ENCODE data around the gene RABL3.

Gene RABL3

GRCh38 chr3:120683213-120683612, 59.1 kb downstream of the RABL3 start:
- H3K14ac ChIP-seq (ENCODE audit: low read length in 2 of 2) = no peak overlapping the region
- no peak overlapping the region for H2AFZ ChIP-seq (ENCODE audit: low read depth, low read length)
- peak overlapping the region; percentile 1 for H2BK5ac ChIP-seq (ENCODE audit: low read depth, low read length, poor library complexity, severe bottlenecking)
- H3K18ac ChIP-seq (ENCODE audit: low read depth in 1 of 2, low read length in 2 of 2) = no peak overlapping the region
- H3K23ac ChIP-seq (ENCODE audit: low read length in 2 of 2) = no peak overlapping the region
- H3K9me3 ChIP-seq (ENCODE audit: control insufficient read depth, low read length) = no peaks in the 10 kb centered on the region
- no peak for DNase-seq
- 93% methylated on average over 1 of the region's 1 CpG for WGBS
- H3K4ac ChIP-seq (ENCODE audit: low read depth in 1 of 2, low read length in 2 of 2) = no peak overlapping the region
- no peak overlapping the region for H4K91ac ChIP-seq (ENCODE audit: low read length)
- no peaks in the 10 kb centered on the region for H3K27me3 ChIP-seq (ENCODE audit: control insufficient read depth in 1 of 2, insufficient read depth in 1 of 2, low read length in 2 of 2)
- H3K27ac ChIP-seq (ENCODE audit: low read length, poor library complexity, severe bottlenecking) = no peak overlapping the region
- no peak overlapping the region for H2BK12ac ChIP-seq (ENCODE audit: low read length in 2 of 2)
- H4K8ac ChIP-seq (ENCODE audit: low read length) = no peak overlapping the region
- H3K36me3 ChIP-seq (ENCODE audit: control insufficient read depth in 1 of 2, insufficient read depth in 2 of 2, low read depth in 1 of 2, low read length in 2 of 2) = peaks cover 0 to 12% of the 10 kb centered on the region in 2 experiments
- no peak overlapping the region for H3K4me3 ChIP-seq (ENCODE audit: insufficient read depth in 1 of 2, low read depth in 1 of 2, low read length in 2 of 2)
- H2AK5ac ChIP-seq (ENCODE audit: low read length, severe bottlenecking) = no peak overlapping the region
- peaks cover 2% of the 10 kb centered on the region for H3K4me1 ChIP-seq (ENCODE audit: control insufficient read depth, insufficient read depth, low read depth, low read length)
- no peak overlapping the region for H3K9ac ChIP-seq (ENCODE audit: low read length)
- no peak overlapping the region for H2BK15ac ChIP-seq (ENCODE audit: low read depth, poor library complexity, severe bottlenecking)
- H3K79me1 ChIP-seq (replicated peaks; ENCODE audit: low read length, poor library complexity, severe bottlenecking) = no peaks in the 10 kb centered on the region
- no peak overlapping the region for H3K4me2 ChIP-seq (ENCODE audit: low read length, poor library complexity, severe bottlenecking)
- no peak overlapping the region for H2BK120ac ChIP-seq (ENCODE audit: low read depth, low read length)

GRCh38 chr3:120682095-120682681, 60.1 kb downstream of the RABL3 start, which contains the start of gene HGD:
Gene HGD, minus strand, starts transcription at chr3:120682239. Its CDS starts 128 bp downstream, at chr3:120682111.
- Histone ChIP-seq H3K9ac (ENCODE audit: low read length) (no peak within 1 kb of the TSS), H4K8ac (ENCODE audit: low read length) (no peak within 1 kb of the TSS), H3K23ac (ENCODE audit: low read length in 2 of 2) (no peak within 1 kb of the TSS), H2AK5ac (ENCODE audit: low read length, severe bottlenecking) (peak within 1 kb of the TSS; percentile 68), H2BK12ac (ENCODE audit: low read length in 2 of 2) (no peak within 1 kb of the TSS), H2BK5ac (ENCODE audit: low read depth, low read length, poor library complexity, severe bottlenecking) (peak within 1 kb of the TSS; percentile 37), H3K4ac (ENCODE audit: low read depth in 1 of 2, low read length in 2 of 2) (no peak within 1 kb of the TSS), H3K9me3 (ENCODE audit: control insufficient read depth, low read length) (no peaks in the 10 kb centered on the region), H3K27ac (ENCODE audit: low read length, poor library complexity, severe bottlenecking) (peak within 1 kb of the TSS; percentile 24), H2BK120ac (ENCODE audit: low read depth, low read length) (no peak within 1 kb of the TSS), H2AFZ (ENCODE audit: low read depth, low read length) (no peak within 1 kb of the TSS), H3K27me3 (ENCODE audit: control insufficient read depth in 1 of 2, insufficient read depth in 1 of 2, low read length in 2 of 2) (no peaks in the 10 kb centered on the region), H3K4me3 (ENCODE audit: insufficient read depth in 1 of 2, low read depth in 1 of 2, low read length in 2 of 2) (no peak within 1 kb of the TSS), H3K18ac (ENCODE audit: low read depth in 1 of 2, low read length in 2 of 2) (no peak within 1 kb of the TSS), H3K4me2 (ENCODE audit: low read length, poor library complexity, severe bottlenecking) (no peak within 1 kb of the TSS), H2BK15ac (ENCODE audit: low read depth, poor library complexity, severe bottlenecking) (no peak within 1 kb of the TSS), H3K14ac (ENCODE audit: low read length in 2 of 2) (no peak within 1 kb of the TSS), H4K91ac (ENCODE audit: low read length) (no peak within 1 kb of the TSS), H3K4me1 (ENCODE audit: control insufficient read depth, insufficient read depth, low read depth, low read length) (peaks cover 2% of the 10 kb centered on the region), H3K79me1 (replicated peaks; ENCODE audit: low read length, poor library complexity, severe bottlenecking) (no peaks in the 10 kb centered on the region), H3K36me3 (ENCODE audit: control insufficient read depth in 1 of 2, insufficient read depth in 2 of 2, low read depth in 1 of 2, low read length in 2 of 2) (peaks cover 0 to 10% of the 10 kb centered on the region in 2 experiments)
- WGBS = 98% methylated on average over 5 of the region's 5 CpGs
- no peak for DNase-seq

GRCh38 chr3:120681506-120682038, 60.7 kb downstream of the RABL3 start:
- Histone ChIP-seq H2BK15ac (ENCODE audit: low read depth, poor library complexity, severe bottlenecking) (no peak overlapping the region), H3K14ac (ENCODE audit: low read length in 2 of 2) (no peak overlapping the region), H3K79me1 (replicated peaks; ENCODE audit: low read length, poor library complexity, severe bottlenecking) (no peaks in the 10 kb centered on the region), H3K4me1 (ENCODE audit: control insufficient read depth, insufficient read depth, low read depth, low read length) (peaks cover 2% of the 10 kb centered on the region), H3K4ac (ENCODE audit: low read depth in 1 of 2, low read length in 2 of 2) (no peak overlapping the region), H3K27ac (ENCODE audit: low read length, poor library complexity, severe bottlenecking) (peak overlapping the region; percentile 2), H3K23ac (ENCODE audit: low read length in 2 of 2) (no peak overlapping the region), H2AFZ (ENCODE audit: low read depth, low read length) (no peak overlapping the region), H3K4me3 (ENCODE audit: insufficient read depth in 1 of 2, low read depth in 1 of 2, low read length in 2 of 2) (no peak overlapping the region), H2AK5ac (ENCODE audit: low read length, severe bottlenecking) (no peak overlapping the region), H3K18ac (ENCODE audit: low read depth in 1 of 2, low read length in 2 of 2) (no peak overlapping the region), H3K9ac (ENCODE audit: low read length) (no peak overlapping the region), H2BK120ac (ENCODE audit: low read depth, low read length) (no peak overlapping the region), H4K8ac (ENCODE audit: low read length) (no peak overlapping the region), H3K27me3 (ENCODE audit: control insufficient read depth in 1 of 2, insufficient read depth in 1 of 2, low read length in 2 of 2) (no peaks in the 10 kb centered on the region), H3K9me3 (ENCODE audit: control insufficient read depth, low read length) (no peaks in the 10 kb centered on the region), H2BK5ac (ENCODE audit: low read depth, low read length, poor library complexity, severe bottlenecking) (peak overlapping the region; percentile 37), H2BK12ac (ENCODE audit: low read length in 2 of 2) (no peak overlapping the region), H3K4me2 (ENCODE audit: low read length, poor library complexity, severe bottlenecking) (no peak overlapping the region), H3K36me3 (ENCODE audit: control insufficient read depth in 1 of 2, insufficient read depth in 2 of 2, low read depth in 1 of 2, low read length in 2 of 2) (peaks cover 0 to 7% of the 10 kb centered on the region in 2 experiments), H4K91ac (ENCODE audit: low read length) (no peak overlapping the region)
- 100% methylated on average over 4 of the region's 4 CpGs for WGBS
- DNase-seq = no peak

GRCh38 chr3:120681018-120681417, 61.3 kb downstream of the RABL3 start:
- 83% methylated on average over 1 of the region's 2 CpGs for WGBS
- no peak overlapping the region for H3K4me2 ChIP-seq (ENCODE audit: low read length, poor library complexity, severe bottlenecking)
- DNase-seq = no peak
- no peaks in the 10 kb centered on the region for H3K27me3 ChIP-seq (ENCODE audit: control insufficient read depth in 1 of 2, insufficient read depth in 1 of 2, low read length in 2 of 2)
- no peak overlapping the region for H2BK5ac ChIP-seq (ENCODE audit: low read depth, low read length, poor library complexity, severe bottlenecking)
- peaks cover 0 to 2% of the 10 kb centered on the region in 2 experiments for H3K36me3 ChIP-seq (ENCODE audit: control insufficient read depth in 1 of 2, insufficient read depth in 2 of 2, low read depth in 1 of 2, low read length in 2 of 2)
- H3K79me1 ChIP-seq (replicated peaks; ENCODE audit: low read length, poor library complexity, severe bottlenecking) = no peaks in the 10 kb centered on the region
- no peak overlapping the region for H3K9ac ChIP-seq (ENCODE audit: low read length)
- no peak overlapping the region for H3K4ac ChIP-seq (ENCODE audit: low read depth in 1 of 2, low read length in 2 of 2)
- no peak overlapping the region for H3K27ac ChIP-seq (ENCODE audit: low read length, poor library complexity, severe bottlenecking)
- no peak overlapping the region for H3K4me3 ChIP-seq (ENCODE audit: insufficient read depth in 1 of 2, low read depth in 1 of 2, low read length in 2 of 2)
- H3K9me3 ChIP-seq (ENCODE audit: control insufficient read depth, low read length) = no peaks in the 10 kb centered on the region
- H2BK120ac ChIP-seq (ENCODE audit: low read depth, low read length) = no peak overlapping the region
- H2AK5ac ChIP-seq (ENCODE audit: low read length, severe bottlenecking) = peak overlapping the region; percentile 68
- H3K18ac ChIP-seq (ENCODE audit: low read depth in 1 of 2, low read length in 2 of 2) = no peak overlapping the region
- H4K91ac ChIP-seq (ENCODE audit: low read length) = no peak overlapping the region
- peaks cover 2% of the 10 kb centered on the region for H3K4me1 ChIP-seq (ENCODE audit: control insufficient read depth, insufficient read depth, low read depth, low read length)
- no peak overlapping the region for H2BK15ac ChIP-seq (ENCODE audit: low read depth, poor library complexity, severe bottlenecking)
- H4K8ac ChIP-seq (ENCODE audit: low read length) = no peak overlapping the region
- no peak overlapping the region for H3K14ac ChIP-seq (ENCODE audit: low read length in 2 of 2)
- H2AFZ ChIP-seq (ENCODE audit: low read depth, low read length) = no peak overlapping the region
- H3K23ac ChIP-seq (ENCODE audit: low read length in 2 of 2) = no peak overlapping the region
- H2BK12ac ChIP-seq (ENCODE audit: low read length in 2 of 2) = no peak overlapping the region
